ENCODE measurements around the gene KCTD14.
"Not testable (repeated sequence)": the region's sequence is repeated elsewhere in the genome, so short reads cannot be mapped to it uniquely, and the experiment has no call there.

Gene KCTD14

DNA sequence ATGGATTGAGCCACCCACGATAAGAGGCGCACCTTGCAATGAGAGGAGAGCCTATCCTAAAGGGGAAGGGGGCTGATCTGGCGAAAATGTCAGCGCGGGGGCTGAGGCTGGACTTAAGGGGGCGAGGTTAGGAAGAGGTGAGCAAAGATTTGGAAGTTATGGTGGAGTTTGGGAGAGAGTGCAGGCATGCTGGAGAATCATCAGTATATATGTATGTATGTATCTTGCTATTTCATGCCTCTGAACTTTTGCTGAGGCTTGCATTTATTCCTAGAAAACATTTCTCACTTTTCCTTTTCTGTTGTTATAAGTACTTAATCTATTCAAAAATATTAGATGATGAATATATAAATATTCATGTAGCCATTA, 23.4 kb upstream of the KCTD14 start:
- no peak for DNase-seq (ENCODE audit: low read depth)

- peak; percentile 56 for DNase-seq (ENCODE audit: low read depth)
Measured at GRCh38 chr11:78045851-78046485, 22.9 kb upstream of the KCTD14 start.

GRCh38 chr11:78044706-78045105, 21.6 kb upstream of the KCTD14 start:
- DNase-seq (ENCODE audit: low read depth): no peak

DNA sequence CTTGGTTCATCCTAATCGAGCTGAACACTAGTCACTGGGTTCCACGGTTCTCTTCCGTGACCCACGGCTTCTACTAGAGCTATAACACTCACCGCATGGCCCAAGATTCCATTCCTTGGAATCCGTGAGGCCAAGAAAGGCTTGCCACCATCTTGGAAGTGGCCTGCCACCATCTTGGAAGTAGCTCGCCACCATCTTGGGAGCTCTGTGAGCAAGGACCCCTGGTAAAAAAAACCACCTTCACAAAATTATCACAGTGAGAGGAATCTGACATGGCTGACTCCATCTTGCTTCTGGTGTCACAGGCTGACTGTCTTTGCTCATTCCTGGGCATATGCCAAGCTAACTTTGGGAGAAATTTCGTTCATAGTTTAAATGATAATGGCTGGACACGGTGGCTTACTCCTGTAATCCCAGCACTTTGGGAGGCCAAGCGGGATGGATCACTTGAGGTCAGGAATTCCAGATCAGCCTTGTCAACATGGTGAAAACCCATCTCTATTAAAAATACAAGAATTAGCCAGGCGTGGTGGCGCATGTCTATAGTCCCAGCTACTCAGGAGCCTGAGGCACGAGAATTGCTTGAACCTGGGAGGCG, 18.9 kb upstream of the KCTD14 start:
- no peak for DNase-seq (ENCODE audit: low read depth)

DNA sequence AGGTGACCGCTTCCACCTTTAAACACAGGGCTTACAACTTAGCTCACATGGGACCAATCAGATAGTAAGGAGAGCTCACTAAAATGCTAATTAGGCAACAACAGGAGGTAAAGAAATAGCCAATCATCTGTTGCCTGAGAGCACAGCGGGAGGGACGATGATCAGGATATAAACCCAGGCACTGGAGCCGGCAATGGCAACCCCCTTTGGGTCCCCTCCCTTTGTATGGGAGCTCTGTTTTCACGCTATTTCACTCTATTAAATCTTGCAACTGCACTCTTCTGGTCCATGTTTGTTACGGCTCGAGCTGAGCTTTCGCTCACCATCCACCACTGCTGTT, 18.3 kb upstream of the KCTD14 start:
- not testable (repeated sequence) for DNase-seq (ENCODE audit: low read depth)

- no peak for DNase-seq (ENCODE audit: low read depth)
Measured at GRCh38 chr11:78040691-78041379, 17.8 kb upstream of the KCTD14 start.

- no peak for DNase-seq (ENCODE audit: low read depth)
Measured at GRCh38 chr11:78039919-78040671, 17.0 kb upstream of the KCTD14 start.

DNA sequence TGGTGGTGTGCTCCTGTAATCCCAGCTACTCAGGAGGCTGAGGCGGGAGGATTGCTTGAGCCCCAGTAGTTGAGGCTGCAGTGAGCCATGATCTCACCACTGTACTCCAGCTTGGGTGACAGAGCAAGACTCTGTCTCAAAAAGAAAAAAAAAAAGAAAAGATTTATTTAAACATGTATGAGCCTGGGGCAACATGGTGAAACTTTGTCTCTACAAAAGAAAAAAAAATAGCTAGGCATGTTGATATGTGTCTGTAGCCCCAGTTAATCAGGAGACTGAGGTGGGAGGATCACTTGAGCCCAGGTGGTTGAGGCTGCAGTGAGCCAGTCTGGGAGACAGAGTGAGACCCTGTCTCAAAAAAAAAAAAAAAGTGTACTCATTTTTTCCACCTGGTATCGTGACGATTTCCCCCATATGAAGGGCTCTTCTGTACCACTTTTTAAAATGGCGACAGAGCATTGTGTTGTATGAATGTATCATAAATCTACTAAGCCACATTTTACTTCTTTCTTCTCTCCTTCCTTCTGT, 16.4 kb upstream of the KCTD14 start:
- DNase-seq (ENCODE audit: low read depth): no peak

- DNase-seq (ENCODE audit: low read depth): no peak
Measured at GRCh38 chr11:78038697-78039313, 15.7 kb upstream of the KCTD14 start.

DNA sequence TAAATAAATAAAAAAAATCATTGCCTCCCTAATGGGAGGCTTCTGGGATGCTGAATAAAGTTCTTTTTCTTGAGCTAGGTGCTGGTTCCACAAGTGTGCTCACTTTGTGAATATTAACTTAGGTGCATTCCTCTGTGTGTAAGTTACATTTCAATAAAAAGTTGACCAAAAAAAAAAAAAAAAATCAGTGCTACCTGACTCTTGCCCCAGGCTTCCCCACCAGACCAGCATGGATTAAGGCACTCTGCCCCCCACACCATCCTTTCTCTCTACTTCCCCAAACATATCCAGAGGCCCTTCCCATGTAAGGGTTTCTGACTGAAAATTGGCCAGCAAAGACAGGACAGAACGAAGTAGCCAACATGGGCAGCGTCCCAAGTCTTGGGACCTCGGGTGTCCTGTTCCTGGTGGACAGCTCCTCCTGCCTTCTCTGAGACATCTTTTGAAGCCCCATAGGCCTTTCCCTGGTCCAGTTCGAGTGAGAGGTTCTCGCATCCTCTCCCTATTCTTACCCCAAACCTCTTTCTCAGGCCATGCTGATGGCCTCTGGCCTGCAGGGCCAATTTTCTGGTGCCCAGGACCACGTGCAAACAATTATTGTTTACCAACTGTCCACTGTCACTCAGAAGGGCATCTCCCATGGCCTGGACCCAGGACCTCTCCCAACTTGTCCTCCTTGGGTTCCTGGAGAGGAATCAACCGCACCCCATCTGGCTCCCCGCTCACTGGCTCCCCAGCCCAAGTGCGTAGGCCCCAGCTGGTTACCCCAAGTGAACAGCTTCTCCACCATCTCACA, 14.9 kb upstream of the KCTD14 start:
- no peak for DNase-seq (ENCODE audit: low read depth)

- DNase-seq (ENCODE audit: low read depth): no peak
Measured at GRCh38 chr11:78037056-78037455, 14.0 kb upstream of the KCTD14 start.

DNA sequence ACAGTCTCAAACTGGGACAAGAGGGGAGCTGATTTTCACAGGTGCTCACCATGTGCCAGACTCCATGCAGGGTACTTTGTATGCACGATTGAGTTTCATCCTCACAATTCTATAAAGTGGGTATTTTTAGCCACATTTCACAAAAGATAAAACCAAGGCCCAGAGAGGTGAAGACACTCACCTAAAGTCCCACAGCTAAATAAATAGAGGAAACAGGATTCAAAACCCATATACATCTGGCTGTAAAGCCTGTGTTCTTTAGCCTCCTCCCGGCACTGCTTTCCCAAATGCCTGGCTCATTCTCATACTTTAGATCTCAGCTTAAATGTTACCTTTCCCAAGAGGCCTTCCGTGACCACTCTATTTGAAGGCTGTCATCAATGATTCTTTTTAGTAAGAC, 13.2 kb upstream of the KCTD14 start:
- DNase-seq (ENCODE audit: low read depth): no peak

GRCh38 chr11:78034623-78035022, 11.5 kb upstream of the KCTD14 start:
- no peak for DNase-seq (ENCODE audit: low read depth)

DNA sequence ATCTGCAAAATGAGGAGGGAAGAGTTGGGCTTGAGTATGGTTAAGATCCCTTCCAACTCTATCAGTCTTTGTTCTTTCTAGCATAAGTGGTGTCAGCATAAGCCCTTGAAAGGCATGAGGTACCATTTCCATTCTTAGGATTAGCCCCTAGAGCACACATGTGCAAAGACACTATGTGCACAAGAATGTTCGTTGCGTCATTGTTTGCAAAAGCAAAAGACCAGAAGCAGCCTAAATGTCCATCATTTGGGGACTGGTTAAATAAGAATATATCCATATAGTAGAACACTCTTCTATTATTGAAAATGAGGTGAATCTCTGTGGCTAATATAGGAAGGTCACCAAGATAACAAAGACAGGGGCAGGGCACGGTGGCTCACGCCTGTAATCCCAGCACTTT, 10.0 kb upstream of the KCTD14 start:
- no peak for DNase-seq (ENCODE audit: low read depth)

- no peak for DNase-seq (ENCODE audit: low read depth)
Measured at GRCh38 chr11:78032090-78032489, 9.0 kb upstream of the KCTD14 start.

- DNase-seq (ENCODE audit: low read depth): no peak
Measured at GRCh38 chr11:78031629-78032028, 8.6 kb upstream of the KCTD14 start.

DNA sequence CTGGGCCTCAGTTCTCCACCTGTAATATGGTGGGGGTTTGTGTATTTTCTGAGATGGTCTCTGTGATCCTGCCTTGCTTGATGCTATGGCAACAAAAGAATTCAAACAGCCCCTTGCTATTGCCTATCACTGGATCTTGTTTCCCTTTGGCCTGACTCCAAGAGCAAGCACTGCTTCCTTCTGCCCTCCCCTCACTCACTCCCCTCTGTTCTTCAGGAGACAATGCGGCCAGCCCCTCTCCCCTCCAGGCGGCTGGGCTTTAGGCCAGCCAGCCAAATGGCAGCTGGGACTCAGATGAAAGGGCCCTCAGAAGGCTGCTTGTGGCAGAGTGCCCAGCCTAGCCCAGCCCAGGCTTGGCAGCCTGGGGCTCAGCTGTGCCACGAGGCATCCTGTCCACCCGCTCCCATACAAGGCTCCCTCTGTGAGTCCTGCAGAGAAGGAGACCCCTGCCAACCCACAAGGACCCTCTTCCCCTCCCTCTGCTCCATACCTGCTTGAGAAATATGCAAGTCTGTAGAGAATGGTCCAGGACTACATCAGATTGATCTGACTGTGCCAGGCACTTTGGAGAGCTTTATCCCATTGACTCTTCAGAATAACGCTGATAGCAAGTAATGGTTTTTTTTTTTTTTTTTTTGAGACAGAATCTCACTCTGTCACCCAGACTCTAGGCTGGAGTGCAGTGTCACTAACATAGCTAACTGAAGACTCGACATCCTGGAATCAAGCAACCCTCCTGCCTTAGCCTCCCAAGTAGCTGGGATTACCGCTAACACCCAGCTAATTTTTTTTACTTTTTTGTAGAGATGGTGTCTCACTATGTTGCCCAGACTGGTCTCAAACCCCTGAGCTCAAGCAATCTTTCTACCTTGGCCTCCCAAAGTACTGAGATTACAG, 7.6 kb upstream of the KCTD14 start:
- DNase-seq (ENCODE audit: low read depth): no peak

DNA sequence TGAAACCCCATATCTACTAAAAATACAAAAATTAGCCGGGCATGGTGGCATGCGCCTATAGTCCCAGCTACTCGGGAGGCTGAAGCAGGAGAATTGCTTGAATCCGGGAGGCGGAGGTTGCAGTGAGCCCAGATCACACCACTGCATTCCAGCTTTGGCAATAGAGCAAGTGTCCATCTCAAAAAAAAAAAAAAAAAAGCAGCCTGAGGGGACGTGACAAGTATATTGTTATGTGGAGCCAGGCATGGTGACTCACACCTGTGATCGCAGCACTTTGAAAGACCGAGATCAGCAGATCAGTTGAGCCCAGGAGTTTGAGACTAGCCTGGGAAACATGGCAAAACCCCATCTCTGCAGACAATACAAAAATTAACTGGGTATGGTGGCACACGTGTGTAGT, 5.3 kb upstream of the KCTD14 start:
- DNase-seq (ENCODE audit: low read depth): not testable (repeated sequence)

DNA sequence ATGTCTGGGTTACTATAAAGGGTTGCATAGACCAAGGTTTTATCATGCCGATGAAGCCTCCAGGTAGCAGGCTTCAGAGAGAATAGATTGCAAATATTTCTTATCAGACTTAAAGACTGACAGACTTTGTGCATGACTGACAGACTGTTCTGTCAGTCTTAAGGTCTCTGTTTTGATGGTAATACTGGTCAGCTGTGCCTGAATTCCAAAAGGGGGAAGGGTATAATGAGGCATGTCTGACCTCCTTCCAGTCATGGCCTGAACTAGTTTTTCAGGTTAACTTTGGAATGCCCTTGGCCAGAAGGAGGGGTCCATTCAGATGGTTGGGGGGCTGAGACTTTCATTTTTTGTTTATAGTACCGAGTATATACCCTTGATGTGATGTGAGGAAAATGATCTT, 4.7 kb upstream of the KCTD14 start:
- DNase-seq (ENCODE audit: low read depth): no peak

- no peak for DNase-seq (ENCODE audit: low read depth)
Measured at GRCh38 chr11:78025378-78025777, 2.3 kb upstream of the KCTD14 start.

- DNase-seq (ENCODE audit: low read depth): no peak
Measured at GRCh38 chr11:78023426-78023825, 350 bp upstream of the KCTD14 start.

All from stimulated activated CD8-positive, alpha-beta memory T cell treated with anti-CD3 and anti-CD28 coated beads, Interleukin-12 subunit alpha, Interleukin-12 subunit beta, amount 100 ng/mL, for 1 hour (primary cell).